Measurements from ENCODE around the gene A3GALT2. TPM values are rescaled to one million over a fixed set of nuclear protein-coding genes. Genes with fewer than 3 reads are reported as not detected.
"Not testable (repeated sequence)": the region's sequence is repeated elsewhere in the genome, so short reads cannot be mapped to it uniquely, and the experiment has no call there.

A3GALT2 gene
- polyA plus RNA-seq, 4 donors, result 0.17 TPM; not detected in 3

GRCh38 chr1:33317946-33318345 is 3.0 kb downstream of the A3GALT2 start:
- DNase-seq (ENCODE audit: low read depth in 4 of 4, low spot score in 3 of 4), result no peak

- DNase-seq (ENCODE audit: low read depth in 4 of 4, low spot score in 3 of 4), result no peak
These were observed 3.5 kb downstream of the A3GALT2 start for GRCh38 chr1:33317354-33317753.

GRCh38 chr1:33316601-33317000 is 4.3 kb downstream of the A3GALT2 start:
- no peak for DNase-seq (ENCODE audit: low read depth in 4 of 4, low spot score in 3 of 4)

GRCh38 chr1:33314416-33314815 is 6.5 kb downstream of the A3GALT2 start:
- DNase-seq (ENCODE audit: low read depth in 4 of 4, low spot score in 3 of 4), result no peak

GRCh38 chr1:33312413-33312749 is 8.5 kb downstream of the A3GALT2 start:
- no peak for DNase-seq (ENCODE audit: low read depth in 4 of 4, low spot score in 3 of 4)

- DNase-seq (ENCODE audit: low read depth in 4 of 4, low spot score in 3 of 4), result no peak
These were observed 9.0 kb downstream of the A3GALT2 start for GRCh38 chr1:33311706-33312412.

GRCh38 chr1:33310702-33311101 is 10.2 kb downstream of the A3GALT2 start:
- DNase-seq (ENCODE audit: low read depth in 4 of 4, low spot score in 3 of 4), result no peak

- DNase-seq (ENCODE audit: low read depth in 4 of 4, low spot score in 3 of 4), result not testable (repeated sequence)
These were observed 11.5 kb downstream of the A3GALT2 start for GRCh38 chr1:33309351-33309750.

GRCh38 chr1:33307494-33307864 is 13.4 kb downstream of the A3GALT2 start:
- no peak for DNase-seq (ENCODE audit: low read depth in 4 of 4, low spot score in 3 of 4)

GRCh38 chr1:33306653-33307493 is 14.0 kb downstream of the A3GALT2 start:
- DNase-seq (ENCODE audit: low read depth in 4 of 4, low spot score in 3 of 4), result no peak

- DNase-seq (ENCODE audit: low read depth in 4 of 4, low spot score in 3 of 4), result no peak
These were observed 14.9 kb downstream of the A3GALT2 start for GRCh38 chr1:33305816-33306652.

- no peak for DNase-seq (ENCODE audit: low read depth in 4 of 4, low spot score in 3 of 4)
These were observed 15.9 kb downstream of the A3GALT2 start for GRCh38 chr1:33305016-33305415.

- DNase-seq (ENCODE audit: low read depth in 4 of 4, low spot score in 3 of 4), result no peak
These were observed 18.6 kb downstream of the A3GALT2 start for GRCh38 chr1:33302325-33302724.

- no peak for DNase-seq (ENCODE audit: low read depth in 4 of 4, low spot score in 3 of 4)
These were observed 19.5 kb downstream of the A3GALT2 start for GRCh38 chr1:33301273-33301984.

- no peak for DNase-seq (ENCODE audit: low read depth in 4 of 4, low spot score in 3 of 4)
These were observed 20.2 kb downstream of the A3GALT2 start for GRCh38 chr1:33300673-33301072.

- DNase-seq (ENCODE audit: low read depth in 4 of 4, low spot score in 3 of 4), result no peak
These were observed 21.3 kb downstream of the A3GALT2 start for GRCh38 chr1:33299461-33300155.

- no peak for DNase-seq (ENCODE audit: low read depth in 4 of 4, low spot score in 3 of 4)
These were observed 22.1 kb downstream of the A3GALT2 start for GRCh38 chr1:33298623-33299277.

GRCh38 chr1:33297911-33298622 is 22.8 kb downstream of the A3GALT2 start:
- no peak for DNase-seq (ENCODE audit: low read depth in 4 of 4, low spot score in 3 of 4)

GRCh38 chr1:33296824-33297223 is 24.1 kb downstream of the A3GALT2 start:
- DNase-seq (ENCODE audit: low read depth in 4 of 4, low spot score in 3 of 4), result no peak

Measured in right renal pelvis (tissue), 4 donors.